ENCODE results near the gene GTF2H1.

Gene GTF2H1

GRCh38 chr11:18321969-18322711 lies at the start of gene GTF2H1, which contains the start of gene HPS5:
Gene GTF2H1, plus strand, starts transcription at chr11:18322567. Its CDS starts 10,508 bp downstream, at chr11:18333075.
Gene HPS5, minus strand, starts transcription at chr11:18322140. Its CDS starts 4,282 bp downstream, at chr11:18317858.
- DNase-seq (ENCODE audit: low read depth, low spot score) = peak; percentile 94

- DNase-seq (ENCODE audit: low read depth, low spot score) = no peak
These were observed 44.6 kb upstream of the GTF2H1 start for GRCh38 chr11:18277565-18278271.

- DNase-seq (ENCODE audit: low read depth, low spot score) = no peak
These were observed 41.8 kb upstream of the GTF2H1 start for GRCh38 chr11:18280438-18281045.

- no peak for DNase-seq (ENCODE audit: low read depth, low spot score)
These were observed 39.7 kb upstream of the GTF2H1 start for GRCh38 chr11:18282626-18283025.

- no peak for DNase-seq (ENCODE audit: low read depth, low spot score)
These were observed 36.5 kb upstream of the GTF2H1 start for GRCh38 chr11:18285841-18286240.

GRCh38 chr11:18288911-18289310 lies 33.5 kb upstream of the GTF2H1 start:
- no peak for DNase-seq (ENCODE audit: low read depth, low spot score)

- DNase-seq (ENCODE audit: low read depth, low spot score) = no peak
These were observed 27.5 kb upstream of the GTF2H1 start for GRCh38 chr11:18294862-18295261.

GRCh38 chr11:18295316-18295715 lies 27.1 kb upstream of the GTF2H1 start:
- no peak for DNase-seq (ENCODE audit: low read depth, low spot score)

GRCh38 chr11:18299721-18300120 lies 22.6 kb upstream of the GTF2H1 start:
- DNase-seq (ENCODE audit: low read depth, low spot score) = no peak

GRCh38 chr11:18304745-18305144 lies 17.6 kb upstream of the GTF2H1 start:
- DNase-seq (ENCODE audit: low read depth, low spot score) = no peak

- no peak for DNase-seq (ENCODE audit: low read depth, low spot score)
These were observed 14.8 kb upstream of the GTF2H1 start for GRCh38 chr11:18307461-18308139.

- DNase-seq (ENCODE audit: low read depth, low spot score) = no peak
These were observed 14.1 kb upstream of the GTF2H1 start for GRCh38 chr11:18308242-18308641.

- no peak for DNase-seq (ENCODE audit: low read depth, low spot score)
These were observed 12.7 kb upstream of the GTF2H1 start for GRCh38 chr11:18309691-18310090.

- DNase-seq (ENCODE audit: low read depth, low spot score) = no peak
These were observed 11.5 kb upstream of the GTF2H1 start for GRCh38 chr11:18310800-18311340.

- DNase-seq (ENCODE audit: low read depth, low spot score) = no peak
These were observed 10.4 kb upstream of the GTF2H1 start for GRCh38 chr11:18312012-18312411.

GRCh38 chr11:18312663-18313420 lies 9.5 kb upstream of the GTF2H1 start:
- no peak for DNase-seq (ENCODE audit: low read depth, low spot score)

- no peak for DNase-seq (ENCODE audit: low read depth, low spot score)
These were observed 8.2 kb upstream of the GTF2H1 start for GRCh38 chr11:18313965-18314763.

GRCh38 chr11:18314784-18315523 lies 7.4 kb upstream of the GTF2H1 start:
- no peak for DNase-seq (ENCODE audit: low read depth, low spot score)

GRCh38 chr11:18315893-18316292 lies 6.5 kb upstream of the GTF2H1 start:
- no peak for DNase-seq (ENCODE audit: low read depth, low spot score)
